Measurements from ENCODE around the gene SLC9A1. TPM values are rescaled to one million over a fixed set of nuclear protein-coding genes. Genes with fewer than 3 reads are reported as not detected.

The SLC9A1 gene
- total RNA-seq, 2 experiments from 2014 or later = 14.2 to 19.0 TPM

- peaks cover 4% of the 10 kb centered on the region for H3K36me3 Mint-ChIP-seq (ENCODE audit: low read depth)
- H3K9me3 ChIP-seq (ENCODE audit: control insufficient read depth in 1 of 2, insufficient read depth in 1 of 2, low read length in 2 of 2) = no peaks in the 10 kb centered on the region
- peak overlapping the region; percentile 98 for H3K27ac Mint-ChIP-seq
- H3K4me3 ChIP-seq (ENCODE audit: low read length) = peak overlapping the region; percentile 93
- no peaks in the 10 kb centered on the region for H3K9me3 Mint-ChIP-seq
- ChIA-PET CTCF (interaction anchor here (2.2 kb wide), 1 partner anchor 41 kb away, joined by 12 read pairs; no protein-coding TSS in a partner anchor), POLR2A (interaction anchor here (0.7 to 9.8 kb wide), 3 partner anchors 13 to 239 kb away, joined by 3 to 179 read pairs (median 3); partner anchors contain the start of gene GPR3)
- H3K27me3 Mint-ChIP-seq = no peaks in the 10 kb centered on the region
- intact Hi-C loops (cut with DNase I, micrococcal nuclease) = loop anchor here in 1 of 2 experiments (2.0 kb wide), 1 partner anchor 40 kb away; no protein-coding TSS in a partner anchor
- peaks cover 69% of the 10 kb centered on the region for H3K4me1 Mint-ChIP-seq (ENCODE audit: low read depth)
- peak overlapping the region; percentile 89 for H3K4me3 Mint-ChIP-seq
- peaks cover 7% of the 10 kb centered on the region for H3K36me3 ChIP-seq (ENCODE audit: insufficient read depth, low read length)
- no peak for TF ChIP-seq CTCF (IDR thresholded peaks at IDR 0.05)
- H3K4me1 ChIP-seq (ENCODE audit: insufficient read depth, low read length) = peaks cover 65% of the 10 kb centered on the region
- DNase-seq (no peak), ATAC-seq (ENCODE audit: poor library complexity) (no peak)
- H3K27ac ChIP-seq (ENCODE audit: low read depth in 1 of 2, low read length in 2 of 2) = no peak overlapping the region
- no peaks in the 10 kb centered on the region for H3K27me3 ChIP-seq (ENCODE audit: control insufficient read depth in 1 of 2, insufficient read depth in 2 of 2, low read length in 2 of 2)
Measured at GRCh38 chr1:27152829-27153548, 1.9 kb downstream of the SLC9A1 start.

- ChIA-PET POLR2A (interaction anchor here (0.7 to 9.8 kb wide), 3 partner anchors 12 to 240 kb away, joined by 3 to 179 read pairs (median 3); partner anchors contain the start of gene GPR3), CTCF (no interaction called here)
- H3K4me3 ChIP-seq (ENCODE audit: low read length) = peak overlapping the region; percentile 93
- TF ChIP-seq CTCF (IDR thresholded peaks at IDR 0.05) = no peak
- intact Hi-C loops (cut with DNase I, micrococcal nuclease) = loop anchor here in 1 of 2 experiments (2.0 kb wide), 1 partner anchor 39 kb away; no protein-coding TSS in a partner anchor
- no peak overlapping the region for H3K27ac ChIP-seq (ENCODE audit: low read depth in 1 of 2, low read length in 2 of 2)
- ATAC-seq (ENCODE audit: poor library complexity) (no peak), DNase-seq (no peak)
- no peaks in the 10 kb centered on the region for H3K27me3 ChIP-seq (ENCODE audit: control insufficient read depth in 1 of 2, insufficient read depth in 2 of 2, low read length in 2 of 2)
- peaks cover 4% of the 10 kb centered on the region for H3K36me3 Mint-ChIP-seq (ENCODE audit: low read depth)
- H3K9me3 ChIP-seq (ENCODE audit: control insufficient read depth in 1 of 2, insufficient read depth in 1 of 2, low read length in 2 of 2) = no peaks in the 10 kb centered on the region
- no peaks in the 10 kb centered on the region for H3K9me3 Mint-ChIP-seq
- no peaks in the 10 kb centered on the region for H3K27me3 Mint-ChIP-seq
- H3K4me3 Mint-ChIP-seq = peak overlapping the region; percentile 89
- H3K4me1 Mint-ChIP-seq (ENCODE audit: low read depth) = peaks cover 71% of the 10 kb centered on the region
- H3K27ac Mint-ChIP-seq = peak overlapping the region; percentile 98
- H3K36me3 ChIP-seq (ENCODE audit: insufficient read depth, low read length) = peaks cover 7% of the 10 kb centered on the region
- H3K4me1 ChIP-seq (ENCODE audit: insufficient read depth, low read length) = peaks cover 65% of the 10 kb centered on the region
Measured at GRCh38 chr1:27152004-27152828, 2.7 kb downstream of the SLC9A1 start.

- H3K4me1 Mint-ChIP-seq (ENCODE audit: low read depth) = peaks cover 70% of the 10 kb centered on the region
- no peak for ATAC-seq (ENCODE audit: poor library complexity)
Measured at GRCh38 chr1:27150641-27151040, 4.3 kb downstream of the SLC9A1 start.

More at GRCh38 chr1:27150641-27151040, 4.3 kb downstream of the SLC9A1 start:
- DNase-seq = no peak
- peaks cover 61% of the 10 kb centered on the region for H3K4me1 ChIP-seq (ENCODE audit: insufficient read depth, low read length)
- intact Hi-C loops (cut with DNase I, micrococcal nuclease) = no loop called here
- ChIA-PET CTCF (no interaction called here), POLR2A (interaction anchor here (1.0 to 9.8 kb wide), 2 partner anchors 11 to 39 kb away, joined by 3 to 179 read pairs; no protein-coding TSS in a partner anchor)
- no peaks in the 10 kb centered on the region for H3K27me3 ChIP-seq (ENCODE audit: control insufficient read depth in 1 of 2, insufficient read depth in 2 of 2, low read length in 2 of 2)
- no peaks in the 10 kb centered on the region for H3K9me3 ChIP-seq (ENCODE audit: control insufficient read depth in 1 of 2, insufficient read depth in 1 of 2, low read length in 2 of 2)
- Mint-ChIP-seq H3K9me3 (no peaks in the 10 kb centered on the region), H3K36me3 (ENCODE audit: low read depth) (peaks cover 4% of the 10 kb centered on the region), H3K27me3 (no peaks in the 10 kb centered on the region), H3K27ac (no peak overlapping the region), H3K4me3 (peak overlapping the region; percentile 20)
- no peak overlapping the region for H3K4me3 ChIP-seq (ENCODE audit: low read length)
- no peak overlapping the region for H3K27ac ChIP-seq (ENCODE audit: low read depth in 1 of 2, low read length in 2 of 2)
- peaks cover 7% of the 10 kb centered on the region for H3K36me3 ChIP-seq (ENCODE audit: insufficient read depth, low read length)
- TF ChIP-seq CTCF (IDR thresholded peaks at IDR 0.05) = no peak
